Measurements from ENCODE around the gene LAMA5. TPM values are rescaled to one million over a fixed set of nuclear protein-coding genes. Genes with fewer than 3 reads are reported as not detected.

LAMA5 gene
- total RNA-seq, 2 experiments from 2014 or later: 0.16 to 0.78 TPM

DNA sequence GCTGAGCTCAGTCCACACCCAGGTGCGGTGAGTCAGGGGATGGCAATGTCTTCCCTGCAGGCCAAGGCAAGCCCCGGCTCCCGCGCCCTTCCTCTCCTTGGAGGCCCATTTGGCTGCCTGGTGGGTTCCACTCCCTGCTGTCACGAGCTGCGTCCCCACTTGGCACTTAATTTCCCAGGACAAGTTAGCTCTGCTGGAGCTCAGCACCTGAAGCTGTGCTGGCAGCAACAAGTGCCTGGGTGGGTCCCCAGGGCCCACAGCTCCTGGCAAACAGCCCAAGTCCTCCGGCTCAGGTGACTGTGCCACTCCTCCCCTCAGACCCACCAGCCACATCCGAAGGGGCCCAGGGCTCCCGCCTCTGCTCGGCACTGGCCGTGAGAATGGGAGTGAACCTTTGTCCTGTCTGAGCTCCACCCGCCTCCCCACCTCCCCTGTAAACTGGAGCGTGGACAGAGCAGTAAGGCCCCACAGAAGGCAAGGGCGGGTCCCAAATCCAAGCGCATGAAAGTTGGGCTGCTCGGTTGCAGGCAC lies 16.9 kb downstream of the LAMA5 start:
- peaks cover 3% of the 10 kb centered on the region for H3K9me3 Mint-ChIP-seq
- CTCF ChIA-PET: no interaction called here
- intact Hi-C loops (cut with DNase I, micrococcal nuclease): no loop called here

DNA sequence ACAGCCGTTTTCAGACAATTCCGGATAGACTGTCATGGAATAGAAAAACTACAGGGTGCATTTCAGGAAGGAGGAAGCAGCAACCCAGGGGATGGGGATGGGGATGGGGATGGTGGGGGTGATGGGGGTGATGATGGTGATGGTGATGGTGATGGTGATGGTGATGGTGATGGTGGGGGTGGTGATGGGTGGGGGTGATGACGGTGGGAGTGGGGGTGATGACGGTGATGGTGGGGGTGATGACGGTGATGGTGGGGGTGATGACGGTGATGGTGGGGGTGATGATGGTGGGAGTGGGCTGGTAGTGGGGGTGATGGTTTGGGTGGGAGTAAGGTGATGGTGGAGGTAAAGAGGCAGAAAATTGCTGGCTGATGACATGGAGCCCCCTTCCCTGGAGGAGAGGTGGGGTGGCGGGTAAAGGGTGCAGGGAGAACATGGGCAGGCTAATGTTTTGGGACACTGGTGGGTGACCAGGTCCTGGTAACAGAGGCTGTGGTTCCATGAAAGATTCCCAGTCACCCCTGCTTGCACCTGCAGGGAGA lies 17.5 kb downstream of the LAMA5 start:
- H3K36me3 Mint-ChIP-seq (ENCODE audit: low read depth): no peaks in the 10 kb centered on the region
- Histone ChIP-seq H3K4me3 (ENCODE audit: low read length) (no peak overlapping the region), H3K36me3 (ENCODE audit: insufficient read depth, low read length) (no peaks in the 10 kb centered on the region), H3K27ac (ENCODE audit: low read depth in 1 of 2, low read length in 2 of 2) (no peak overlapping the region), H3K4me1 (ENCODE audit: insufficient read depth, low read length) (no peaks in the 10 kb centered on the region), H3K9me3 (ENCODE audit: control insufficient read depth in 1 of 2, insufficient read depth in 1 of 2, low read length in 2 of 2) (peaks cover 0 to 20% of the 10 kb centered on the region in 2 experiments), H3K27me3 (ENCODE audit: control insufficient read depth in 1 of 2, insufficient read depth in 2 of 2, low read length in 2 of 2) (no peaks in the 10 kb centered on the region)
- no peak overlapping the region for H3K4me3 Mint-ChIP-seq
- POLR2A ChIA-PET: no interaction called here
- H3K9me3 Mint-ChIP-seq: peaks cover 3% of the 10 kb centered on the region
- no peak overlapping the region for H3K27ac Mint-ChIP-seq
- TF ChIP-seq CTCF (IDR thresholded peaks at IDR 0.05): no peak
- no peaks in the 10 kb centered on the region for H3K27me3 Mint-ChIP-seq
- intact Hi-C loops (cut with DNase I, micrococcal nuclease): no loop called here
- CTCF ChIA-PET: no interaction called here
- ATAC-seq (ENCODE audit: poor library complexity) (no peak), DNase-seq (no peak)
- H3K4me1 Mint-ChIP-seq (ENCODE audit: low read depth): no peaks in the 10 kb centered on the region

More for the DNA sequence above, 16.9 kb downstream of the LAMA5 start:
- Histone ChIP-seq H3K4me3 (ENCODE audit: low read length) (no peak overlapping the region), H3K27ac (ENCODE audit: low read depth in 1 of 2, low read length in 2 of 2) (no peak overlapping the region), H3K4me1 (ENCODE audit: insufficient read depth, low read length) (no peaks in the 10 kb centered on the region), H3K27me3 (ENCODE audit: control insufficient read depth in 1 of 2, insufficient read depth in 2 of 2, low read length in 2 of 2) (peaks cover 0 to 2% of the 10 kb centered on the region in 2 experiments), H3K36me3 (ENCODE audit: insufficient read depth, low read length) (no peaks in the 10 kb centered on the region), H3K9me3 (ENCODE audit: control insufficient read depth in 1 of 2, insufficient read depth in 1 of 2, low read length in 2 of 2) (peaks cover 0 to 20% of the 10 kb centered on the region in 2 experiments)
- no peaks in the 10 kb centered on the region for H3K4me1 Mint-ChIP-seq (ENCODE audit: low read depth)
- no peaks in the 10 kb centered on the region for H3K27me3 Mint-ChIP-seq
- no peak for TF ChIP-seq CTCF (IDR thresholded peaks at IDR 0.05)
- POLR2A ChIA-PET: no interaction called here
- no peak for ATAC-seq (ENCODE audit: poor library complexity)
- H3K4me3 Mint-ChIP-seq: no peak overlapping the region
- no peak overlapping the region for H3K27ac Mint-ChIP-seq
- DNase-seq: no peak
- H3K36me3 Mint-ChIP-seq (ENCODE audit: low read depth): no peaks in the 10 kb centered on the region

DNA sequence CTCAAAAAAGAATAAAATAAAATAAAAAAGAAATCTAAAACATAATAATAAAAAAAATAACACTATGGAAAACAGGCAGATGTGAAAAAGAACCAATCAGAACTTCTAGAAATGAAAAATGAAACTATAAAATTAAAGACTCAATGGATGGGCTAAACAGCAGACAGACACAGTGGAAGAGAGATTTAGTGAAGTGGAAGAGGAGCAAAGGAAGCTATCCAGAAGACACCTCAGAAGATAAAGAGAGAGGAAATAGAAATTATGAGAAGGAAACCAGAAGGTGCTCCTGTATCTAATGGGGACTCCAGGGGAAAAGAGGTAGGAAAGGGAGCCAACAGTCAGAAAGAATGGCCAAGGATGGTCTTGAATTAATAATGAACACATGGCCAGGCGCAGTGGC lies 18.5 kb downstream of the LAMA5 start:
- ATAC-seq (ENCODE audit: poor library complexity): no peak
- Mint-ChIP-seq H3K9me3 (peaks cover 3% of the 10 kb centered on the region), H3K27me3 (no peaks in the 10 kb centered on the region), H3K4me1 (ENCODE audit: low read depth) (no peaks in the 10 kb centered on the region), H3K27ac (no peak overlapping the region), H3K36me3 (ENCODE audit: low read depth) (no peaks in the 10 kb centered on the region), H3K4me3 (no peak overlapping the region)
- ChIA-PET CTCF (no interaction called here), POLR2A (no interaction called here)
- Histone ChIP-seq H3K27me3 (ENCODE audit: control insufficient read depth in 1 of 2, insufficient read depth in 2 of 2, low read length in 2 of 2) (no peaks in the 10 kb centered on the region), H3K27ac (ENCODE audit: low read depth in 1 of 2, low read length in 2 of 2) (no peak overlapping the region), H3K4me3 (ENCODE audit: low read length) (no peak overlapping the region), H3K4me1 (ENCODE audit: insufficient read depth, low read length) (no peaks in the 10 kb centered on the region), H3K36me3 (ENCODE audit: insufficient read depth, low read length) (no peaks in the 10 kb centered on the region), H3K9me3 (ENCODE audit: control insufficient read depth in 1 of 2, insufficient read depth in 1 of 2, low read length in 2 of 2) (peaks cover 0 to 20% of the 10 kb centered on the region in 2 experiments)
- DNase-seq: no peak
- intact Hi-C loops (cut with DNase I, micrococcal nuclease): no loop called here
- no peak for TF ChIP-seq CTCF (IDR thresholded peaks at IDR 0.05)
